ENCODE data around the gene LRPPRC.

DNA sequence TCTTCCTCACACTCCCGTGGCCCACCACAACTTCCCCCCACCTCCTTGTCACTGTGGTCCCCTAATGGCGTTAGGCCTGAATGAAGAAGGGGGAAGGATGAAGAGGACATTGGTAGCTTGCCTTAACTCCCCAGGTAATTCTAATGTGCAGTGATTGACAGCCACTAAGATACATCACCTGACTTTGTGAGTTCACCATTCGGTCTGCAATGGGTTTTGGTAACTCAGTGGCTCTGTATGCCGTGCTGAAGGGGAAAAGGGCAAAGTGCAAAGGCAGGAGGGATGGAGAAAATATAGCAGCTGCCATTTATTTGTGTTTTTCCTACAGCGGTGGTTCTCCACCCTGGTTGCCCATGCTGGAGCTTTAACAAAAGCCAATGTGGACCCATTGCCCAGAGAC is 114.8 kb downstream of the LRPPRC start:
- TF ChIP-seq GATA2 (IDR thresholded peaks at IDR 0.05; ENCODE audit: low read depth, low read length) (no peak), GATA3 (IDR thresholded peaks at IDR 0.05; ENCODE audit: low read depth, low read length) (no peak)

Data from SH-SY5Y (cell line).